GM15510 (cell line): Measurements from ENCODE around the gene GSTA1.
"Not testable (repeated sequence)": the region's sequence is repeated elsewhere in the genome, so short reads cannot be mapped to it uniquely, and the experiment has no call there.

Source experiments
- POLR2A ChIP-seq: IDR thresholded peaks from 3 replicates; pipeline ENCODE4 v1.6.1; 2011; ENCODE audit warnings: borderline replicate concordance; ENCODE audit not compliant: insufficient read length; ENCODE audit errors: extremely low read depth

Gene GSTA1

DNA sequence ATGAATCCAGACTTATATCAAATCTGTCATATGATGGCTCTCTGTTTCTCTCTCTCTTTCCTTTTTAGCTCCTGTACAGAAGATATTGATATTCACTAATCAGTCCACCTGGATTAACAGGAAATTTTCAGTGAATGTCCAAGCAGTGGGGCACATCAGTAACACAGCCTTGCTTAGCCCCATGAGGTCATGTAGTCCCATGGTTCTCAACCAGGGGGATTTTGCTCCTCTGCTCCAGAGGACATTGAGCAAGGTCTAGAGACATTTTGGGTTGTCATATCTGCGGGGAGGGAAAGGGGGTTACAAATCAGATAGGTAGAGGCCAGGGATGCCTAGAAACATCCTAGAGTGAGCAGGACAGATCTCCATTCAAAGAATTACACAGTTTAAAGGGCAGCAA lies 810 bp downstream of the GSTA1 start:
- no peak for TF ChIP-seq POLR2A

DNA sequence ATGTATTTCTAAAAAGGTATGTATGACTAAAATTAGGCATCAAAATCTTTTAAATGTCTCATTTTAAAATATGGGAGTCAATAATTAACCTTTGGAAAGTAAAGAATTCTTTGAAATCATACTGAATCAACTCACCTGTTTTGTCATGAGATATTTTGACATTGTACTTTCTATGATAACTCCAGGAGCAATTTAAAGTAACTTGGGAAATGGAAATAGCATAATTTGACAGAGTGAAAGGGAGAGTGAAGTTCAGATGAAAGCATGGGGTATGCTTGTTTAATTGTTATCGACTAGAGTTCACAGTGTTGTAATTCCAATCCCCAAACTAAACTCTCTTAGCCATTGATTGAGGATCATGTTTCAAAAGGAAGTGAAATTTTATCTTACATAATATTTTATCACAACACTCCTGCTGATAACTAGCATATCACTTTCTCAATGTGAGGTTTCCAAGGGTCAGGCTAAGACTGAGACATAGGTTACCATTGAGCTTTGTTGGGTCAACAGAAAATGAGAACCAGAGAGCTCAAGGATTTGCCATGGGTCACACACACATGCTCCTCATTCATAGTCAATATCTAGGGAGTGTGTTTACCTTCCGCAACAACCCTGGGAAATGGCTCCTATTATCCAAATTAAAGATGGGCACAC lies 2.3 kb downstream of the GSTA1 start:
- no peak for TF ChIP-seq POLR2A

DNA sequence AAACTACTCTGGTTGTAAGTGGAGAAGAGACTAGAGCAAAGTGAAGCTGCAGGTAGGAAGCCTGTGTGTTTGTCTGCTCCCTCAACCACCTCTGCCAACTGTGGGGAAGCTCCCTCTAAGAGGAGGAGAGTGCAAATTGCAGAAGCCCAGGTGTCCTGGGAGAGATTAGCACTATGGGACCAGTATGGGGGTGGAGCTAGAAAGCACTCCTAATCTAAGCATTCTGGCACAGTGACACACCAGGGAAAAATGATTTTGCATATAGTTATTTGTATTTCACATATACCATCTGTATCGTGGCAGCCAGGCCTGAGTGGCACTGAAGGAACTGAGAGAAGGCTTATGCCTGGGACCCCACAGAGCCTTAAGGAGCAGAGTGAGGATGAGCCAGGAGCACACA lies 12.8 kb downstream of the GSTA1 start:
- TF ChIP-seq POLR2A: no peak

DNA sequence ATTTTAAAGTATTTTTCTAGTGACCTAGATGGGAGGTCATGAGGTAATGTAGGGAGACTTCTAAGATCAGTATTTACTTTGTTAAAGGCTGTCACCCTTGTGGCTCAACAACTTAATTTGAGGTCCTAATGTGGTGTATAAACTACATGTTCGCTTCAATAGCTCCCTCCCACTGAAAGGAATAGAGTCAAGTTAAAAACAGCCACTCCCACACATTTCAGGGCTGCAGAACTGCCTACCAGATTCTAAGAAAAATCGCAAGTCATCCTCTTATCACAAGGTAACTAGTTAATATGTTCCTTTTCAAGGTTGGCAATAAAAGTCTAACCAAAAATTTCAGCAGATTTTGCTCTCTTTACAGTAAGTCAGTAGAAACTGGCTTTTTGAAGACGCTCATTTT lies 15.1 kb downstream of the GSTA1 start:
- TF ChIP-seq POLR2A: no peak

DNA sequence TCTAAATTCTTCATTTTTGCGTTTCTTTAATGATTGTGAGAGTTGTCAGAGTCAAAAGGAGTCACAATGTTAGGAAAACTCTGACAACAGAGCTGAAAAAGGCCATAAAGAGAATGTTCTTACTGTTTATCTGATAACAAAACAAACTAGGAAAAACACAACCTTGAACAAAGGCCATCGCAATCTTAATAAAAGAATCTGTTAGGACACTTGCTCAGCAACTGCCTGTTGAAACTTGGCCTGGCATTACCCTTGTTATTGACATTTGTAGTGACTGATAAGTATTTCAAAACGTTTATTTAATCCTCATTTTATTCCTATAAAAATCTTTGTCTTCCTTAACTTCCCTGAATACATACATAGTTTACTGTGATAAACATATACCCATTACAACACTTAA lies 15.7 kb downstream of the GSTA1 start:
- no peak for TF ChIP-seq POLR2A

DNA sequence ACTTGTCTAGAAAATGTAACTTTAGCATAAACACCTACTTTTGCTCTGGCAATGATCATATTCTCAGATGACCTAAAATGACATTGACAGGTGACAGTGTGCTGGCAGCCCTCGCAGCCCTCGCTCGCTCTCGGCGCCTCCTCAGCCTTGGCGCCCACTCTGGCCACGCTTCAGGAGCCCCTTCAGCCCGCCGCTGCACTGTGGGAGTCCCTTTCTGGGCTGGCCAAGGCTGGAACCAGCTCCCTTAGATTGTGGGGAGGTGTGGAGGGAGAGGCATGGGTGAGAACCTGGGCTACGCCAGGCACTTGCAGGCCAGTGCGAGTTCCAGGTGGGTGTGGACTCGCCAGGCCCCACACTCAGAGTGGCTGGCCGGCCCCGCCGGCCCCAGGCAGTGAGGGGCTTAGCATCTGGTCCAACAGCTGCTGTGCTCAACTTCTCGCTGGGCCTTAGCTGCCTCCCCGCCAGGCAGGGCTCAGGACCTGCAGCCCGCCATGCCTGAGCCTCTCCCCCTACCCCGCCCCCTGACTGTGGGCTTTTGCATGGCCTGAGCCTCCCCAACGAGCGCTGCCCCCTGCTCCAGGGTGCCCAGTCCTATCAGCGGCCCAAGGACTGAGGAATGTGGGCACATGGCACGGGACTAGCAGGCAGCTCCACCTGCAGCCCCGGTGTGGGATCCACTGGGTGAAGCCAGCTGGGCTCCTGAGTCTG lies 17.2 kb downstream of the GSTA1 start:
- no peak for TF ChIP-seq POLR2A

DNA sequence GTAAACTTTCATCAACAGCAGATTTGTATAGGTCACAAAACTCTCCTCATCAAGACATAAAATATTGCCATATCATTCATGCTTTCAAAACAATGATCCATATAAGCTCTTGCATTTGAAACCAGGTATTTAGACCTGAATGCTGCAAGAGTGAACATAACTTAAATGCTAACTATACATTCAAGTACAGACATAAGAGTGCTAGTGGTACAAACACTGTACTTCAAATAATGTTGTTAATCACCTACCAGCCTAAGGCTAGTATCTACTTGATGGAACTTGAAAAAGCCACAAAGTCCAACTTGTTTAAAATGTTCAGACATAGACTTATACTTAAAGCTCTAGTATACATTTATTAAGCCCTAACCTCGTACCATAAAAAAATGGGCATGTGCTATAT lies 24.4 kb downstream of the GSTA1 start:
- no peak for TF ChIP-seq POLR2A

DNA sequence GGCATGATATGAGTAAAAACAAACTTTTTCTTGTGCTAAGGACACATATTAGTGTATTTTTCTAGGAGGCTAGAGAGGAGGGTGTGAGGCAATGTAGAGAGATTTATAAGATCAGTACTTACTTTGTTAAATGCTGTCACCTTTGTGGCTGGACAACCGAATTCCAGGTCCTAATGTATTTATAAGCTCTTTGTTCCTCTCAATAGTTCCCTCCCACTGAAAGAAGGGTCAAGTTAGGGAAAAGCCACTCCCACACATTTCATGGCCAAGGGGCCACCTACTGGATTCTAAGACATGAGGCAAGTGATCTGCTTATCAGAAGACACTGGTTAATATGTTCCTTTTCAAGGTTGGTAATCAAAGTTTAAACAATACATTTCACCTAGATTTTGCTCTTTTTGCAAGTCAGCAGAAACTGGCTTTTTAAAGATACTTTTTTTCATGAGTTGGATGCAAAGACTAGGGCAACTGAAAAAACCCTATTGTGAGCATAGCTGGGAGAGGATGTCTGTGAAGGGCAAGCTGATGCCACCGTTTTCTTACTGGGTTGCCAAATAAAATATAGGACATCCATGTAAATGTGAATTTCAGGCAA lies 40.2 kb downstream of the GSTA1 start, which contains the start of gene GSTA2:
TSS of gene GSTA2 (minus strand) at position 154 of the 595 bp plus-strand sequence. CDS start 5,528 bp downstream, outside the sequence.
- not testable (repeated sequence) for TF ChIP-seq POLR2A

DNA sequence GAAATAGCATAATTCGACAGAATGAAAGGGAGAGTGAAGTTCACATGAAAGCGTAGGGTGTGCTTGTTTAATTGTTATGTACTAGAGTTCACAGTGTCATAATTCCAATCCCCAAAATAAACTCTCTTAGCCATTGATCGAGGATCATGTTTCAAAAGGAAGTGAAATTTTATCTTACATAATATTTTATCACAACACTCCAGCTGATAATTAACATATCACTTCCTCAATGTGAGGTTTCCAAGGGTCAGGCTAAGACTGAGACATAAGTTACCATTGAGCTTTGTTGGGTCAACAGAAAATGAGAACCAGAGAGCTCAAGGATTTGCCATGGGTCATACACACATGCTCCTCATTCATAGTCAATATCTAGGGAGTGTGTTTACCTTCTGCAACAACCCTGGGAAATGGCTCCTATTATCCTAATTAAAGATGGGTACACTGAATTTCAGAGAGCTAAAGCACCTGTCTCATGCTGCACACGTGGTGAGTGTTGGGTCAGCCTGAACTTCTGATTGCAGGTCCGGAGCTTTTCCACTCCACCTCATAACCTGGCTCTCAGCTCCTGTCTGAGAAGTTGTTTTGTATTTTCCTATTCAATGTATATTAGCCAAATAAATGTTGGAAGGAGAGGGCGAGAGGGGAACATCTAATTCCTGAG lies 43.4 kb downstream of the GSTA1 start:
- no peak for TF ChIP-seq POLR2A

DNA sequence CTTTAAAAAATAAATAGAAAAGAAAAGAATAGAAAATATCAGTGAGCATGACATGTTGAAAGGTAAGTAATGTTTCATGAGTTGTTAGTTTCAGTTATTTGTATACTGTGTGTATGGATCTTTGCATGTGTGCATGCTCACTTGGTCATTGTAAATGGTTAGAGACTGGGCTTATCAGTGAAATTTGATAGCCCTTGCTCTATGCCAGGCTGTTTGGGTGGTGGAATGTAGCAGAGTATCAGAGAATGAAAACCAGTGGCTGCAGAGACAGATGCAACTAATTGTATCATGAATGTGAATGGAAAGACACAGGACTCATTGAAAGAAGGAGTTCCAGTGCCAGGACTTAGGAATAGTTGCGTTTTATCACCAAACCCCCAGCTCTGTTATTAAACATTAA lies 44.5 kb downstream of the GSTA1 start:
- no peak for TF ChIP-seq POLR2A

DNA sequence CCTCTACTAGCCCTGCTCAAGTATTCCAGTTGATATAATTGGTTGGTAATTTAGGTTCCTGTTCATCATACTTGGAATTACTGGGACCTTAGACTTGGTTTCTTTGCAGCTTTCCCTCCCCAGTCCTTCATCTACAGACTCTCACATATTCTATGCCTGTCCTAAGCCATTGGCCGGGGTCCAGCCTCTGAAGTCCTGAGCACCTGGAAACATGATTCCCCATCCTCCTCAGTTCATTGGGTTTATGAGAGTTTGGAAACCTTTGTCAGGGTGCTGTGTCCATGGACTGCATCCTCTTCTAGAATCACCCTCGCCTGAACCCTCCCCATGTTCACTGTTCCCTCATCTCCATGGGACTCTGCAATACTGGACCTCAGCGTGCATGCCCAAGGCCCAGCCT lies 49.2 kb downstream of the GSTA1 start:
- no peak for TF ChIP-seq POLR2A

DNA sequence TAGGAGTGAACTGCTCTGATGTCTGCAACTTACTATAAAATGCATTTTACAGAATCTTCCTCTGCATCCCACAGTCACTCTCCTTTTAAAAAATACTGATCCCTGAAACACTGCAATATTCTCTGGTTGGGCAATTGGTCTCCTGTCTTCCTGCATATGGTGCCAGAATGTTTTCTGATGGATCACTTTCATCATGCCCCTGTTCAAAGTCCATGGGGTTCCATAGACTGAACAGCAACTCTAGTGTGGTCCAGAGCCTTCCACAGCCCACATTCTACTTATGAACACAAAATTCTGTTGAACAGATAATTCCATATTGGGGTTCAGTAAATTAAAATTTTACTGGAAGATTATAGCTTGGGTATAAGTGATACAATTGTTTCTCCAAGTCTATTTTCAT lies 51.3 kb downstream of the GSTA1 start:
- TF ChIP-seq POLR2A: no peak

DNA sequence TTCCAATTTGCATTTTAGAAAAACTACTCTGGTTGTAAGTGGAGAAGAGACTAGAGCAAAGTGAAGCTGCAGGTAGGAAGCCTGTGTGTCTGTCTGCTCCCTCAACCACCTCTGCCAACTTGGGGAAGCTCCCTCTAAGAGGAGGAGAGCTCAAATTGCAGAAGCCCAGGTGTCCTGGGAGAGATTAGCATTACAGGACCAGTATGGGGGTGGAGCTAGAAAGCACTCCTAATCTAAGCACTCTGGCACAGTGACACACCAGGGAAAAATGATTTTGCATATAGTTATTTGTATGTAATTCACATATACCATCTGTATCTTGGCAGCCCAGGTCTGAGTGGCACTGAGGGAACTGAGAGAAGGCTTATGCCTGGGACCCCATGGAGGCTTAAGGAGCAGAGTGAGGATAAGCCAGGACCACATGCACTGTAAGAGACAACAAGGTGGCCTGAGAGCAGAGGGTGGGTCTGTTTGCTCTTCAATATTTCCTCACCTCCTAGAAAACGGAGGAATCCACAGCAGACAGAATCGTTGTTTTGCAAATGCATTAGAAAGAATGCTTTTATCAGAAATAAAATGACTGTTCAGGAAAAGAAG lies 54.0 kb downstream of the GSTA1 start:
- TF ChIP-seq POLR2A: no peak

DNA sequence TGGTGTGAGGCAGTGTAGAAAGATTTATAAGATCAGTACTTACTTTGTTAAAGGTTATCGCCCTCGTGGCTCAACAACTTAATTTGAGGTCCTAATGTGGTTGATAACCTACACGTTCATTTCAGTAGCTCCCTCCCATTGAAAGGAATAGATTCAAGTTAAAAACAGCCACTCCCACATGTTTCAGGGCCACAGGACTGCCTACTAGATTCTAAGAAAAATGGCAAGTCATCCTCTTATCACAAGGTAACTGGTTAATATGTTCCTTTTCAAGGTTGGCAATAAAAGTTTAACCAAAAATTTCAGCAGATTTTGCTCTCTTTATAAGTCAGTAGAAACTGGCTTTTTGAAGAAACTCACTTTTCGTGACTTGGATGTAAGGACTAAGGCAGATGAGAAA lies 57.4 kb downstream of the GSTA1 start:
- TF ChIP-seq POLR2A: no peak

DNA sequence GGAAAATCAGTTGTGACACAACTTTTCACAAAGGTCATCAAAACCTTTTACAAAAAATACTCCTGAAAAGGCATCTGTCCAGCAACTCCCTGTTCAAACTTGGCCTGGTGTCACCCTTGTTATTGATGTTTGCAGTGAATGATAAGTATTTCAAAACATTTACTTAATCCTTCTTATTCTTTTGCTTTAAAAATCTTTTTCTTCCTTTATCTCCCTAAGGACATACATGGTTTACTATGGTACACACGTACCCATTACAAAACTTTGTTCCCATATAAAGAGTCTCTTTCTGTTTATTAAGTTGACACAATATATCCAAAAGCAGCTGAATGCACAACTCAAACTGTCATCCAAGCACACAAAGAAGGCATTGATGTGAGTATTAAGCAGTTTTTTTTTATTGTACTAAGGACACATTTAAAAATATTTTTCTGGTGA lies 57.8 kb downstream of the GSTA1 start:
- no peak for TF ChIP-seq POLR2A
